ENCODE data around the gene HPRT1.

The HPRT1 gene

GRCh38 chrX:134502686-134503085 lies 42.7 kb downstream of the HPRT1 start:
- TF ChIP-seq POLR2A (IDR thresholded peaks at IDR 0.05; ENCODE audit: low read length) (no peak), GATA1 (IDR thresholded peaks at IDR 0.05; ENCODE audit: low read depth, low read length) (no peak)
- no peak for DNase-seq

DNA sequence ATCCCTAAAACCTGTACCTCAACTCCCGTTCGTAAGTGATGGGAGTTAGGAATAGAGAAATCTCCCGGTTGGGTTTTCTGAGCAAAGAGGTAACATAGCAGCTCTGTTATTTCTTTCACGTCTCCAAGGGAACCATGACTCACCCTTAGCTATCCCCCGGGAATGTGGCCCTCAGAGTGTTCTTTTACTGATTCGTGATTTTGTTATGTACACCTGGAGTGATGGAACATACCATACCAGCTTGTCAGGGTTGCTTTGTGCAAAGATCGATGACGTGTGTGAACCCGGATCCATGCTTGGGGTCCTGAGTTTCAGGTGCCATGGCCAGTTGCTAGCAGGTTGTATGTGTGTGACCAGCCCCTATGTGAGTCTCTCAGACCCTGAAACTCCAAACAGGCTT lies 52.6 kb downstream of the HPRT1 start:
- TF ChIP-seq POLR2A (IDR thresholded peaks at IDR 0.05; ENCODE audit: low read length) (no peak), GATA1 (IDR thresholded peaks at IDR 0.05; ENCODE audit: low read depth, low read length) (no peak)
- DNase-seq = no peak

DNA sequence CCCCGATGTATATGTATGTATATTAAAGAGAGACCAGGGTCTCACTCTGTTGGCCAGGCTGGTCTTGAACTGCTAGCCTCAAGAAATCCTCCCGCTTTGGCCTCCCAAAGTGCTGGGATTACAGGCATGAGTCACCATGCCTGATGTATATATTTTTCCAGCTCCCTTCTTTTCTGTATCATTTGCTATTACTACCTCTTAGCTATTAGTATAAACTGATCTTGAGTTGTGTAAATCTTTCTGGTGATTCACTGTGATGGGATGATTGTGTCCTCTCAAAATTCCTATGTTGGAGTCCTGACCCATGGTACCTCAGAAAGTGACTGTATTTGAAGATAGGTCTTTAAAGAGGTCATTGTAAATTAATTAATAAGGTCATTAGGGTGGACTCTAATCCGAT lies 53.1 kb downstream of the HPRT1 start:
- no peak for TF ChIP-seq GATA1 (IDR thresholded peaks at IDR 0.05; ENCODE audit: low read depth, low read length)
- TF ChIP-seq POLR2A (IDR thresholded peaks at IDR 0.05; ENCODE audit: low read length) = no peak

GRCh38 chrX:134520860-134521390 lies 61.0 kb downstream of the HPRT1 start:
- peak; percentile 58 to 68 for DNase-seq
- TF ChIP-seq GATA1 (IDR thresholded peaks at IDR 0.05; ENCODE audit: low read depth, low read length) = no peak
- no peak for TF ChIP-seq POLR2A (IDR thresholded peaks at IDR 0.05; ENCODE audit: low read length)

More for the DNA sequence above, 53.1 kb downstream of the HPRT1 start:
- no peak for DNase-seq

GRCh38 chrX:134524181-134524580 lies 64.2 kb downstream of the HPRT1 start:
- TF ChIP-seq GATA1 (IDR thresholded peaks at IDR 0.05; ENCODE audit: low read depth, low read length) (no peak), POLR2A (IDR thresholded peaks at IDR 0.05; ENCODE audit: low read length) (no peak)
- no peak for DNase-seq

DNA sequence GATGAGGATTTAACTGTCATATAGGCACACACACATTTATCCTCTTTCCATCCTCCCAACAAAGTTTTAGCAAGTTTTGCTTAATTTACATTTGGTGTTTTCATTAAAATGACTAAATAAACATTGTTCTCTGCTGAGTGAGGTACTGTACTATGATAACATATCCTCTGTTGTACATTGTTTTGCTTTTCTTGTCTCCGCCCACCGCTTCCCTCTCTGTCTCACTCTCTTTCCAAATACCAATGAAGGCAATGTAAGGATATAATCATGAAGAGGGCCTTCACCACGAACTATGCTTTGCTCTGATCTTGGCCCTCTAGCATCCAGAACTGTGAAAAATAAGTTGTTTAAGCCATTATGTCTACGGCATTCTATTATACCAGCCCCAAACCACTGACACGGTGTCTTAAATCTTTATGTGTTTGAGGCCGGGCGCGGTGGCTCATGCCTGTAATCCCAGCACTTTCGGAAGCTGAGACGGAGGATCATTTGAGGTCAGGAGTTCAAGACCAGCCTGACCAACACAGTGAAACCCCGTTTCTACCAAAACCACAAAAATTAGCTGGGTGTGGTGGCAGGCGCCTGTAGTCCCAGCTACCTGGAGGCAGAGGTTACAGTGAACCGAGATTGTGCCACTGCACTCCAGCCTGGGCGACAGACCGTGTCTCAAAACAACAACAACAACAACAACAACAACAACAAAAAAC lies 65.3 kb downstream of the HPRT1 start:
- DNase-seq = no peak
- TF ChIP-seq POLR2A (IDR thresholded peaks at IDR 0.05; ENCODE audit: low read length) (no peak), GATA1 (IDR thresholded peaks at IDR 0.05; ENCODE audit: low read depth, low read length) (no peak)

DNA sequence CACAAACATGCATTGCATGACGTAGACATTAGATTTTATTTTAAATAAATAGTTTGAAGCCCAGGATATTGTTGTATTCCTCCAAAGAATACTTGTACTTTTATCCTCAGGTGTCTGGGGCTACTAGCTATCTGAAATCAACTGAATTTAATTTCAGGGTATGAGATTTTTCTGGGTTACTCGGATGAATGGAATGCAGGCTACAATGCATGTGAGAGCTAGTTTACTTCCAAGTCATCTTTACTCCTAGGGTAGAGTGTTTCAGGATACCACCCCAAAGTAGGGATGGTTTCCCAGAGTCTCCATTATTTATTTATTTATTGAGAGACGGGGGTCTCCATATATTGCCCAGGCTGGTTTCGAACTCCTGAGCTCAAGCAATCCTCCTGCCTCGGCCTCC lies 66.4 kb downstream of the HPRT1 start:
- TF ChIP-seq GATA1 (IDR thresholded peaks at IDR 0.05; ENCODE audit: low read depth, low read length) (no peak), POLR2A (IDR thresholded peaks at IDR 0.05; ENCODE audit: low read length) (no peak)
- no peak for DNase-seq

DNA sequence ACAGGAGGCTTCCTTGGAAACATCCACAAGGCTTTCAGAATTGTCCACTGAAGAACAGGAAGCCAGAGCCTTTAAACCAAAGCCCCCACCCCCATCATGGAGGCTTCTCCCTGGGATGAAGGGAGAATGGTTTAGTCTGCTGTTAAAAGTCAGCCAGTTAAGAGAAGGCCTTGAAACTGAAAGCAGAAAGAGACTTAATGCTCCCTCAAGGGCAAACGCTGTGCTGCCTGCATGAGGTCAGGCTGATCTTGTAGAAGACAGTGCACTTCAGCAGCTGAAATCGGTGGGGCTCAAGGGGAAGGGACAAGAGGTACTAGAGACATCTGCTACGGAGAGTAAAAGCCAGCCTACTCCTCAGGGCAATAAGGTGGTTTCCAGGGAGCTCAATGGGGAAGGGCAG lies 69.0 kb downstream of the HPRT1 start:
- DNase-seq = peak in 1 of 2 experiments; percentile 0
- TF ChIP-seq POLR2A (IDR thresholded peaks at IDR 0.05; ENCODE audit: low read length) = no peak
- no peak for TF ChIP-seq GATA1 (IDR thresholded peaks at IDR 0.05; ENCODE audit: low read depth, low read length)

GRCh38 chrX:134529481-134529880 lies 69.5 kb downstream of the HPRT1 start:
- TF ChIP-seq GATA1 (IDR thresholded peaks at IDR 0.05; ENCODE audit: low read depth, low read length) (no peak), POLR2A (IDR thresholded peaks at IDR 0.05; ENCODE audit: low read length) (no peak)
- DNase-seq = no peak

GRCh38 chrX:134530845-134531244 lies 70.9 kb downstream of the HPRT1 start:
- TF ChIP-seq POLR2A (IDR thresholded peaks at IDR 0.05; ENCODE audit: low read length) (no peak), GATA1 (IDR thresholded peaks at IDR 0.05; ENCODE audit: low read depth, low read length) (no peak)

GRCh38 chrX:134533352-134533751 lies 73.4 kb downstream of the HPRT1 start:
- TF ChIP-seq POLR2A (IDR thresholded peaks at IDR 0.05; ENCODE audit: low read length) (no peak), GATA1 (IDR thresholded peaks at IDR 0.05; ENCODE audit: low read depth, low read length) (no peak)
- DNase-seq = no peak

More at GRCh38 chrX:134530845-134531244, 70.9 kb downstream of the HPRT1 start:
- no peak for DNase-seq

- peak in 1 of 2 experiments; percentile 1 for DNase-seq
Observed at GRCh38 chrX:134533952-134534351, 74.0 kb downstream of the HPRT1 start.

DNA sequence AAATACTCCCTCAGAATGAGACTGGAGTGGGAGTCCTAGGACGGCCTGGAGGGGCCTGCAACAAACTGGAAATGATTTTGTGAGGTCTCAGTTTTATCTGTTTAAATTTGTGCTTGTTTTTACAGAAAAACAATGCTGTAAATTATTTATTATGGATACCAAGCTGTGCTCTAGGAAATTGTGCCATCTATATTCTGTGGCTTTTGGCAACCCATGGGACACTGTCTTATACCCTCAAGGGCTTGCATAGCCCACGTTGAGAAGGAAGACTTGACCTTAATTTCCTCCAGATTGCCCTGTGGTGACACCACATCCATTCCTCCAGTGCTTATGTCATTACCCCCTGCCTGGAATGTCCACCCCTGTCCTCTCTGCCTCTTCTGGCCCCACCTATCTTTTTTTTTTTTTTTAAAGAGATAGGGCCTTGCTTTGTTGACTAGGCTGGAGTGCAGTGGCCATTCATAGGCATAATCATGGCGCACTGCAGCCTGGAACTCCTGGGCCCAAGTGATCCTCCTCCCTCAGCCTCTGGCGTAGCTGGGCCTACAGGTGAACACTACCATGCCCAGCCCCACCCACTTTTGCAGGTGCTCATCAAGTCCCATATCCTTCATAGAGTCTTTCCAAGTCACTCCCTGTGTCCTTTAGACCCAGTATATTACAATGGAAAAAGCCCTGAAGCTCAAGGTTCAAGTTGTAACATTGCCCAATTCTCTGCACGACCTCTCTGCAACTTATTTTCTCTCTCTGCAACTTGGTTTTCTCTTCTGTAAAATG lies 77.4 kb downstream of the HPRT1 start:
- TF ChIP-seq POLR2A (IDR thresholded peaks at IDR 0.05; ENCODE audit: low read length) = no peak
- no peak for TF ChIP-seq GATA1 (IDR thresholded peaks at IDR 0.05; ENCODE audit: low read depth, low read length)
- peak in 1 of 2 experiments; percentile 13 for DNase-seq

More at GRCh38 chrX:134533952-134534351, 74.0 kb downstream of the HPRT1 start:
- TF ChIP-seq POLR2A (IDR thresholded peaks at IDR 0.05; ENCODE audit: low read length) (no peak), GATA1 (IDR thresholded peaks at IDR 0.05; ENCODE audit: low read depth, low read length) (no peak)

- no peak for DNase-seq
- TF ChIP-seq POLR2A (IDR thresholded peaks at IDR 0.05; ENCODE audit: low read length) (no peak), GATA1 (IDR thresholded peaks at IDR 0.05; ENCODE audit: low read depth, low read length) (no peak)
Observed at GRCh38 chrX:134538316-134538715, 78.4 kb downstream of the HPRT1 start.

Data from erythroblast (primary cell).